Thyroid gland (tissue), 4 donors: ENCODE data around the gene CHMP6. TPM values are rescaled to one million over a fixed set of nuclear protein-coding genes. Genes with fewer than 3 reads are reported as not detected.

Experiments used
- DNase-seq, 2 donors: peaks; one replicate each; pipeline ENCODE4 v3.0.0-alpha.2; 2019
- H3K27ac ChIP-seq, 3 donors: fragments of 200-600 bp; sonication (generic); 1 replicate in 2 of 3; 2 replicates in 1 of 3; pipeline ENCODE4 v1.5.1; 2016 to 2019; ENCODE audit warnings: mild to moderate bottlenecking in 1 of 3, moderate library complexity in 1 of 3
- H3K27me3 ChIP-seq: fragments of 200-600 bp; sonication (generic); one replicate; pipeline ENCODE4 v1.5.1; 2019
- H3K36me3 ChIP-seq, 2 donors: fragments of 200-600 bp; sonication (generic); one replicate each; pipeline ENCODE4 v1.5.1; 2016 to 2019
- H3K4me1 ChIP-seq, 2 donors: fragments of 200-600 bp; sonication (generic); one replicate each; pipeline ENCODE4 v1.5.1; 2017 to 2019
- H3K4me3 ChIP-seq, 3 donors: fragments of 200-600 bp; sonication (generic); replicated peaks in 1 of 3; 1 replicate in 2 of 3; 2 replicates in 1 of 3; pipeline ENCODE4 v1.5.1; 2016; ENCODE audit warnings: mild to moderate bottlenecking in 1 of 3
- H3K9me3 ChIP-seq: fragments of 200-600 bp; sonication (generic); one replicate; pipeline ENCODE4 v1.5.1; 2017
- POLR2A ChIP-seq, 2 donors: fragments of 450-650 bp; IDR thresholded peaks; one replicate each; pipeline ENCODE4 v1.6.1; 2017; ENCODE audit warnings: antibody characterized with exemption in 2 of 2, mild to moderate bottlenecking in 2 of 2, moderate library complexity in 1 of 2
- WGBS, 2 donors: methylation state at CpG; one replicate each; pipeline ENCODE4 v1.1.5; 2017; 5-methylcytosine and 5-hydroxymethylcytosine counted together
- intact Hi-C: fragments of 100-400 bp; cut with DNase I; formaldehyde crosslinking; loops from one replicate; pipeline ENCODE4 v1.15.1; 2023
- total RNA-seq, 4 donors: library from RNA; depleted of rRNA; stranded (reverse); fragments of >200 nt; gene quantifications; one replicate each; pipeline ENCODE4 v1.2.3, GENCODE V29; 2016
- TF ChIP-seq, protein P1 (sequence below), 6 experiments: fragments of 200-600 bp in 3 of 6; fragments of 450-650 bp in 3 of 6; sonication (generic) in 3 of 6; IDR thresholded peaks; one replicate each; pipeline ENCODE4 v1.5.1; 2016 to 2019; ENCODE audit warnings: antibody characterized with exemption in 6 of 6, mild to moderate bottlenecking in 2 of 6, inconsistent platforms in 1 of 6, moderate library complexity in 1 of 6

The CHMP6 gene
- total RNA-seq, 4 donors from 2014 or later = 19.5 to 37.8 (median 27.8) TPM

DNA sequence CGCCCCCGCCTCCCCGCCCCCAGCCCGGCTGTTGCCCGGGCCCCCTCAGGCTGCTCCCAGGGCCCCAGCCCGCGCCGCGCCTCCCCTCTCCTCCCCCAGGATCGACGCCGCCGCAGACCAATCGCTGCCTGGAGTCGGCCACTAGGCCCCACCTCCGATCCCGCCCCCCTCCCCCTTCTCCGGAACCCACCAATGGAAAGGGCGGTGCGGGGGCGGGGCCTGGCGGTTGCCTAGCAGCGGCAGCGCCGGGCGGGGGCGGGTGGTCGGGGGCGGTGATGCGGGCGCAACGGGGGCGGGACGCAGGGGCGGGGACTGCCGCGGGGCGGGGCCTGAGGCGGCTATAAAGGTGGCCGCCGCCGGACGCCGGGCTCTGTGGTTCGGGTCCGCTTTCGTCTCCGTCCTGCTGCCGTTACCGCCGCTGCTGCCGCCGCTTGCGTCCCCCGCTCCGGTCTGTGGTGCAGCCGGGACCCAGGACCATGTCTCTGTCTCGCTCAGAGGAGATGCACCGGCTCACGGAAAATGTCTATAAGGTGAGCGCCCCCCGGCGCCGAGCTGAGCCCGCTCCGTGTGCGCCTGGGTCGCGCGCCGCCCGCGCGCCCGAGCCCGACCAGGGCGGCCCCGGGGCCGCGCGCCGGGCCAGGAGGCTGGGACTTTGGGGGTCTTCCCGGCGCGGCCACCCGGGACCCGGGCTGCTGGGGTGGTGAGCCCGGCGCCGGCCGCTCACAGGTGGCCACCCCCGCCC is 43.3 kb downstream of the CHMP6 start, which contains the start of gene BAIAP2:
TSS of gene BAIAP2 (plus strand) at position 373 of the 742 bp plus-strand sequence. CDS start at position 477, 104 bp downstream.
- Histone ChIP-seq H3K36me3 (no peaks in the 10 kb centered on the region), H3K27me3 (no peaks in the 10 kb centered on the region), H3K4me3 (peak within 1 kb of the TSS; percentile 29 to 68 (median 64)), H3K4me1 (peaks cover 43 to 54% of the 10 kb centered on the region in 2 donors), H3K9me3 (no peaks in the 10 kb centered on the region), H3K27ac (peak within 1 kb of the TSS in 2 of 3 donors; percentile 85 to 86)
- DNase-seq = peak; percentile 95 to 97
- TF ChIP-seq, protein P1, sequence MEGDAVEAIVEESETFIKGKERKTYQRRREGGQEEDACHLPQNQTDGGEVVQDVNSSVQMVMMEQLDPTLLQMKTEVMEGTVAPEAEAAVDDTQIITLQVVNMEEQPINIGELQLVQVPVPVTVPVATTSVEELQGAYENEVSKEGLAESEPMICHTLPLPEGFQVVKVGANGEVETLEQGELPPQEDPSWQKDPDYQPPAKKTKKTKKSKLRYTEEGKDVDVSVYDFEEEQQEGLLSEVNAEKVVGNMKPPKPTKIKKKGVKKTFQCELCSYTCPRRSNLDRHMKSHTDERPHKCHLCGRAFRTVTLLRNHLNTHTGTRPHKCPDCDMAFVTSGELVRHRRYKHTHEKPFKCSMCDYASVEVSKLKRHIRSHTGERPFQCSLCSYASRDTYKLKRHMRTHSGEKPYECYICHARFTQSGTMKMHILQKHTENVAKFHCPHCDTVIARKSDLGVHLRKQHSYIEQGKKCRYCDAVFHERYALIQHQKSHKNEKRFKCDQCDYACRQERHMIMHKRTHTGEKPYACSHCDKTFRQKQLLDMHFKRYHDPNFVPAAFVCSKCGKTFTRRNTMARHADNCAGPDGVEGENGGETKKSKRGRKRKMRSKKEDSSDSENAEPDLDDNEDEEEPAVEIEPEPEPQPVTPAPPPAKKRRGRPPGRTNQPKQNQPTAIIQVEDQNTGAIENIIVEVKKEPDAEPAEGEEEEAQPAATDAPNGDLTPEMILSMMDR (IDR thresholded peaks at IDR 0.05) = no peak
- peak; percentile 95 to 97 for TF ChIP-seq POLR2A (IDR thresholded peaks at IDR 0.05)
- intact Hi-C loops = loop anchor here (10.0 kb wide), 1 partner anchor 190 kb away; the partner anchor contains the start of gene CEP131
- 0% methylated on average over 13 of the region's 92 CpGs; no CpG with 5 or more reads in 1 of the 2 donors for WGBS, 2 donors

DNA sequence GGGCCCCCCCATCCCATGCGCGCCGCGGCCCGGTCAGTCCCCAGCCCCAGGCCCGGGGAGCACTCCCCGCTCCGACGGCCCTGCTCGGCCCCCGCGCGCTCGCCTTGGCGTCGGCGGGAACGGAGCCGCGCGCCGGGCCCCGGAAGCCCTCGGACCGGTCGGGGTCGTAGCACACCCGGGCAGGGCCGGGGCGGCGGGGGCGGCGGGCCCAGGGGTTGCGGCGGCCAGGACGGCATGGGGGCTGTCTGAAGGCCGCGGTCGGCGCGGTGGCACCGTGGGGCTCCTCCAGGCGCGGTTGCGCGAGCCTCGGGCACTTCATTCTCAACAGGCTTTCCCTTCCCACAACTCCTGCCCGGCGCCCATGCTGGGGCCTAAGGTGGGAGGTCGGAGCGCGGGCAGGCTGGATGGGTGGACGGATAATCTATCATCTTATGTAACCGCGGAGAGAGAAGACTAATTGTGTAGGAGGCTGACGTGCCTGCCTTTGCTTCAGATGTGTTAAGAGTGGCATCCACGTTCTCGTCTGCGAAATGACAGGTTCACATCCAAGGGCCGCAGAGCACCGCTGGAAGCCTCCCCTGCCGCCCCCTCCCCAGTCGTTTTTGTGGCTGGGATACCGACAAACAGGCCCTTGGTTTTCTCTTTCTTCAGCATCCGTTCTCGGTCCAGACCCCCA is 44.0 kb downstream of the CHMP6 start:
- DNase-seq = peak in 1 of 2 donors; percentile 44
- intact Hi-C loops = loop anchor here (10.0 kb wide), 1 partner anchor 189 kb away; the partner anchor contains the start of gene CEP131
- H3K36me3 ChIP-seq = no peaks in the 10 kb centered on the region
- peaks cover 50 to 61% of the 10 kb centered on the region in 2 donors for H3K4me1 ChIP-seq
- WGBS, 2 donors = 17 to 45% methylated on average over 9 to 33 of the region's 66 CpGs
- TF ChIP-seq, protein P1 (IDR thresholded peaks at IDR 0.05) = no peak
- no peak for TF ChIP-seq POLR2A (IDR thresholded peaks at IDR 0.05)
- no peaks in the 10 kb centered on the region for H3K27me3 ChIP-seq
- H3K9me3 ChIP-seq = no peaks in the 10 kb centered on the region
- H3K4me3 ChIP-seq = peak overlapping the region in 2 of 3 donors; percentile 12 to 68
- H3K27ac ChIP-seq = peak overlapping the region in 2 of 3 donors; percentile 85 to 86

DNA sequence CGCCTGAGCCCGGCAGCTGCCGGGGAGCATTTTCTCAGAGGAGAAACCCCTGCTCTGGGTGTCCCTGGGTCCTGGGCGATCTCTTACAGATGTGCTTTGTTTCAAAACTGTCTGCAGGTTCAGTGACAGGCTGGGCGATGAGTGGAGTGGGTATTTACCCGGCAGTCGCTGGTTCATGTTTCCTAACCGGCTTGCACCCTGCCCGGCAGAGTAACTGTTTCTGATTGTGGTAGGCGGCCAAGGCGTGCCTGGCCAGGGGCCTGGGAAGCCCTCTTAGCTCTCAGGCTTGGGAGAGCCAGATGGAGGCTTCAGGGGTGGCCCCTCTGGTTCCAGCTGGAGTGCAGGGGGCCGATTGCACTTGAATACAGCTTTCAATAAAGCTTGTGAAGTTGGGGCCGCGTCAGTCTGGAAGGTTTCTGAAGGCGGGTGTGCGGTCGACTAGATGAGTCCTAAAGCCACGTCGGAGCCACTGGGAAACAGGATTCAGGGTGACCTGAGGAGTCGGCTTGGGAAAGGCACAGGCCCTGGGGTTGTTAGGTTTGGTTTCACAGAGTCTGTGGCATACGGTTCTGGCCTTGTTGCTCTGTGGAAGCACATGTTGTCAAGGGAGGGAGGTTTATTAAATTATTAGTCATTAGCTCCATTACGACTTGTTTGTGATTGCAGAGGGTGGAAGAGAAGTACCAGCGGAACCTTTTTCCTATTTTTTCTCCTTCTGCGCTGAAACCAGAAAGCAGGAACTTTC is 44.7 kb downstream of the CHMP6 start:
- Histone ChIP-seq H3K4me3 (peak overlapping the region in 1 of 3 donors; percentile 68), H3K36me3 (no peaks in the 10 kb centered on the region), H3K4me1 (peaks cover 56 to 67% of the 10 kb centered on the region in 2 donors), H3K27me3 (no peaks in the 10 kb centered on the region), H3K9me3 (no peaks in the 10 kb centered on the region), H3K27ac (peak overlapping the region; percentile 67 to 86 (median 85))
- TF ChIP-seq, protein P1 (IDR thresholded peaks at IDR 0.05) = no peak
- TF ChIP-seq POLR2A (IDR thresholded peaks at IDR 0.05) = no peak
- DNase-seq = peak in 1 of 2 donors; percentile 23
- intact Hi-C loops = loop anchor here (10.0 kb wide), 1 partner anchor 188 kb away; the partner anchor contains the start of gene CEP131
- 64 to 73% methylated on average over 15 to 24 of the region's 24 CpGs for WGBS, 2 donors

DNA sequence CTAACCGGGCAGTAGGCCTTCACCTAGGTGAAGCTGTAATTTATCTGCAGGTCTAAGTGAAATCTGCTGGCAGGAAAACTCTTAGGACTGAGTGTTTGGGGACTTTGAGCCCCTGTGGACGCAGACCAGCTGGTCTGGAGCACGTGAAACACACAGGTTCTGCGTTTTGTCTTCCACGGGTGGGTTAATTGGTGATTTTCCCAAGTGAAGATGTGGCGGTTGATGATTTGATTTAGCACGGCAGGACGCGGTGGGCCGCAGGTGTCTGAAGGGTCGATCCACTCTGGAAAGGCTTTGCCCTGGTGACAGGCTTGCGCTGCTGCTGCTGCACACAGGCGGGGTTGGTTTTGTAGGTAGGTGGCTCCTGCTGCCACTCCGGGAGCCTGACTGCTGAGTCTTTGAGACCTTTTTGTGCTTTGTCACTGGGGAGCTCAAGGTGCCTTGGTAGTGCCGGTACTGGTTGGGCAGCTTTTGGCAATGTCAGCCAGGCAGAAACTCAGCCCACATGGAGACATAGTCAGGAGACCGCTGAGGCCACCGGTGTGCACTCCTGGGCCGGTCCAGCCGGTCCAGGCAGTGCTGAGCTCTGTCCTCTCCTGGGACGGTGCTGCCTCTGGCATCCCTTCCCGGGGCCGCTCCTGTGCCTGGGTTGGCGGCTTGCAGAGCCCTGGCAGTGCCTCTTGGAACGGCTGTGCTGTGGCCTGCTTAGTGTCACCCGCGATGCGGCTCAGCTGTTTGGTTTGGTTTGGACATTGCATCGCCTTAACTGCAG is 45.6 kb downstream of the CHMP6 start:
- no peaks in the 10 kb centered on the region for H3K9me3 ChIP-seq
- intact Hi-C loops = loop anchor here (10.0 kb wide), 1 partner anchor 188 kb away; the partner anchor contains the start of gene CEP131
- peak in 1 of 2 donors; percentile 79 for TF ChIP-seq POLR2A (IDR thresholded peaks at IDR 0.05)
- TF ChIP-seq, protein P1 (IDR thresholded peaks at IDR 0.05) = no peak
- no peaks in the 10 kb centered on the region for H3K27me3 ChIP-seq
- no peak overlapping the region for H3K4me3 ChIP-seq
- DNase-seq = peak; percentile 91 to 93
- H3K4me1 ChIP-seq = peaks cover 56 to 67% of the 10 kb centered on the region in 2 donors
- WGBS, 2 donors = 58 to 64% methylated on average over 15 to 16 of the region's 28 CpGs
- peak overlapping the region; percentile 67 to 86 (median 85) for H3K27ac ChIP-seq
- no peaks in the 10 kb centered on the region for H3K36me3 ChIP-seq
